GM12892 (cell line): Measurements from ENCODE around the gene ASTN2.

ENCODE experiments used
- POLR2A ChIP-seq: IDR thresholded peaks from 2 replicates; pipeline ENCODE4 v1.6.1; 2011; ENCODE audit warnings: low read depth, low read length, control low read depth
- POLR2AphosphoS5 ChIP-seq: IDR thresholded peaks from 2 replicates; pipeline ENCODE4 v1.6.1; 2011; ENCODE audit warnings: low read depth, low read length, control low read depth

DNA sequence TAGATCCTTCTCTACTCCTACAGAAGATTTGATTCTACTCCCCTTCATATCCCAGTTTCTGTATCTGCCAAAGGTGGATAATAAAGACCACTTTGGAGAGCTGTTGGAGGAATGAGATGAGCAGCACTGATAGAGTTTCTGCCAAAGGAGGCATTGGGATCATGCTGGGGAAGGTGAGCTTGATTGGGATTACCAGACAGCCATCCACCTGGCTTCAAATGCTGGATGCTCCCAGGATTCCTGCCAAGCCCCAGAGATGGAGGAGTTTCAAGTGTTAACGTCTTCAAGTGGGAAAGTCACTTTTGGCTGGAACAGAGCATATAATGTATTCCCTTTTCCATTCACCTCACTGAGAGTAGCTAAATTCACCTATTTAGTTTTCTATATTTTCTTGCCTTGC, 379.3 kb downstream of the ASTN2 start:
- TF ChIP-seq POLR2A (no peak), POLR2AphosphoS5 (no peak)
